Measurements from ENCODE around the gene RBM7.

DNA sequence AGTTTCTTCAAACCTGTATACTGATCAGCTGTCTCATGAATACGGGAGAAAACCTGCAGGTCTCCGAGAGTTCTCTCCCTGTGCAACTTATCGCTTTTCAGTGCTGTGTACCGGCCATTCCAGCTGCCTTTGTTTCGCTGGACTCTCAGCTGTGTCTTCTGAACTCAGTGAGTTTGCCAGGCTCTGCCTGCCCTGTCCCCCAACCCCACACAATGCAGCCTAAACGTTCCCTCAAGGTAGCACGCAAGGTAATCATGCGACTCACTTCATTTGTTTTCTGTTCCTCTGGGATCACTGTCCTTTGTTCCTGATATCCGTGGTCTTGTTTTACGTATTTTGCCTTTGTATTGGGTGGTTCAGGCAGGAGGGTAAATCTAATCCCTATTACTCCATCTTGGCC is 13.5 kb downstream of the RBM7 start:
- TF ChIP-seq, protein P1, sequence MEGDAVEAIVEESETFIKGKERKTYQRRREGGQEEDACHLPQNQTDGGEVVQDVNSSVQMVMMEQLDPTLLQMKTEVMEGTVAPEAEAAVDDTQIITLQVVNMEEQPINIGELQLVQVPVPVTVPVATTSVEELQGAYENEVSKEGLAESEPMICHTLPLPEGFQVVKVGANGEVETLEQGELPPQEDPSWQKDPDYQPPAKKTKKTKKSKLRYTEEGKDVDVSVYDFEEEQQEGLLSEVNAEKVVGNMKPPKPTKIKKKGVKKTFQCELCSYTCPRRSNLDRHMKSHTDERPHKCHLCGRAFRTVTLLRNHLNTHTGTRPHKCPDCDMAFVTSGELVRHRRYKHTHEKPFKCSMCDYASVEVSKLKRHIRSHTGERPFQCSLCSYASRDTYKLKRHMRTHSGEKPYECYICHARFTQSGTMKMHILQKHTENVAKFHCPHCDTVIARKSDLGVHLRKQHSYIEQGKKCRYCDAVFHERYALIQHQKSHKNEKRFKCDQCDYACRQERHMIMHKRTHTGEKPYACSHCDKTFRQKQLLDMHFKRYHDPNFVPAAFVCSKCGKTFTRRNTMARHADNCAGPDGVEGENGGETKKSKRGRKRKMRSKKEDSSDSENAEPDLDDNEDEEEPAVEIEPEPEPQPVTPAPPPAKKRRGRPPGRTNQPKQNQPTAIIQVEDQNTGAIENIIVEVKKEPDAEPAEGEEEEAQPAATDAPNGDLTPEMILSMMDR (IDR thresholded peaks at IDR 0.05), result no peak
- TF ChIP-seq POLR2A (IDR thresholded peaks at IDR 0.05), result no peak
